Epithelial cell of proximal tubule (primary cell): ENCODE results near the gene SIRT6. TPM values are rescaled to one million over a fixed set of nuclear protein-coding genes. Genes with fewer than 3 reads are reported as not detected.
"Not testable (repeated sequence)": the region's sequence is repeated elsewhere in the genome, so short reads cannot be mapped to it uniquely, and the experiment has no call there.

ENCODE experiments used
- DNase-seq: peaks from one replicate; pipeline ENCODE4 v3.0.0-alpha.2; 2011; ENCODE audit warnings: low read depth
- H3K4me3 ChIP-seq: 2 replicates; pipeline ENCODE4 v1.5.1; 2011; ENCODE audit warnings: low read depth, mild to moderate bottlenecking, low read length
- total RNA-seq: library from RNA; depleted of rRNA; stranded (reverse); fragments of >200 nt; gene quantifications from 2 replicates; pipeline ENCODE4 v1.2.3, GENCODE V29; 2015
- TF ChIP-seq, protein P1 (sequence below): conservative IDR thresholded peaks from 2 replicates; pipeline ENCODE4 v1.5.1; 2012; ENCODE audit warnings: low read depth, mild to moderate bottlenecking, low read length

SIRT6 gene
- total RNA-seq, 1 donor from 2014 or later = 43.5 TPM

DNA sequence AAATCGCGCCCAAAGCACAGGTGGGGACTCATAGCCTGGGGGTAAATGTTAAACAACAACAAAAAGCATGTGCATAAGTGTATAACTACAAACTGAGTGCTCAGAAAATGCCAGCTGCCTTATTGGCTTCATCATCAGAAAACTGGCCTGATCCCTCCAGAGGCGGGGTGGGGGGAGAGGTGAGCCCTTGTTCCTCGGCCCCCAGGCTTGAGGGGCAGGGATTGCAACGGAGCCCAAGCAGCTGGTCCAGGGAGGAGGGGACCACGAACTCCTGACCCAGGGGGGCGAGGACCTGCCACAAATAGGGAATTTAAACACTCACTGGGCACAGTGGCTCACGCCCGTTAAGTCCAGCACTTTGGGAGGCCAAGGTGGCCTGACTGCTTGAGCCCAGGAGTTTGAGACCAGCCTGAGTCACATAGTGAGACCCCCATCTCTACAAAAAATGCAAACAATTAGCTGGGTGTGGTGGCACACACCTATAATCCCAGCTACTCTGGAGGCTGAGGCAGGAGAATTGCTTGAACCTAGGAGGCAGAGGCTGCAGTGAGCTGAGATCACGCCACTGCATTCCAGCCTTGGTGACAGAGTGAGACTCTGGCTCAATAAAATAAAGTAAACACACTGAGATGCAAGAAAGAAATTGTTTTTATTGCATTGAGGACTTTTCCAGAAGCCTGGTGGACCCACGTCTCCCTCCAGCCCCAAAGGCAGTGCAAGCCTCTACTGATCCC is 8.7 kb downstream of the SIRT6 start:
- H3K4me3 ChIP-seq = no peak overlapping the region
- no peak for DNase-seq
- TF ChIP-seq, protein P1, sequence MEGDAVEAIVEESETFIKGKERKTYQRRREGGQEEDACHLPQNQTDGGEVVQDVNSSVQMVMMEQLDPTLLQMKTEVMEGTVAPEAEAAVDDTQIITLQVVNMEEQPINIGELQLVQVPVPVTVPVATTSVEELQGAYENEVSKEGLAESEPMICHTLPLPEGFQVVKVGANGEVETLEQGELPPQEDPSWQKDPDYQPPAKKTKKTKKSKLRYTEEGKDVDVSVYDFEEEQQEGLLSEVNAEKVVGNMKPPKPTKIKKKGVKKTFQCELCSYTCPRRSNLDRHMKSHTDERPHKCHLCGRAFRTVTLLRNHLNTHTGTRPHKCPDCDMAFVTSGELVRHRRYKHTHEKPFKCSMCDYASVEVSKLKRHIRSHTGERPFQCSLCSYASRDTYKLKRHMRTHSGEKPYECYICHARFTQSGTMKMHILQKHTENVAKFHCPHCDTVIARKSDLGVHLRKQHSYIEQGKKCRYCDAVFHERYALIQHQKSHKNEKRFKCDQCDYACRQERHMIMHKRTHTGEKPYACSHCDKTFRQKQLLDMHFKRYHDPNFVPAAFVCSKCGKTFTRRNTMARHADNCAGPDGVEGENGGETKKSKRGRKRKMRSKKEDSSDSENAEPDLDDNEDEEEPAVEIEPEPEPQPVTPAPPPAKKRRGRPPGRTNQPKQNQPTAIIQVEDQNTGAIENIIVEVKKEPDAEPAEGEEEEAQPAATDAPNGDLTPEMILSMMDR = no peak

DNA sequence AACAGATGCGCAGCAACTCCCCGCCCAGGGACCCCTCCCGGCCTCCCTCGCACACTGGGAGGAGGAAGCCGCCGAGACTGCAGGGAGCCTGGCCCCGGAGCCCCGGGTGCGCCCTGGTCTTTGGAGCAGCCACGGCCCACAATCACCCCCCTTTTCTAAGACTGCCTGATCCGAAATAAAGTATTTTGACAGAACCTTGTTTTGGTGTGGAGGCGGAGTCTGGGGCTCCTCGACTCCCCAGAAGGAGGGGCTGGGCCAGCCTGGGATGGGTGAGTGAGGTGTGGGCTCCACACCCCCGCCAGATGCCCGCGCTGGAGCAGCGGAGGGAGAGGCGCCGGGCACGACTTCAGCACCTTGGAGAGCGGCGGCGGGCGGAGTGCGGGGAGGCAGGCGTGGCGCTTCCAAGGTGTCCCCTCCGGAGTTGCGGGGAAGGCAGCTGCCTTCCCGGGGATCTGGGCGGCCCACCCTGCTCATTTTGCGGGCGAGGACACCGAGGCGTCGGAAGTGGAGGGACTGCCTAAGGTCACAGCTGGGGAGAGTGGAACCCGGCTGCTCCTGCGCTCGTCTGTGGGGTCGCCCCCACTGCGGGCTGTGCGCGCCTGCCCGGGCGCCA is 9.4 kb downstream of the SIRT6 start:
- TF ChIP-seq, protein P1 = no peak
- no peak for DNase-seq
- no peak overlapping the region for H3K4me3 ChIP-seq

DNA sequence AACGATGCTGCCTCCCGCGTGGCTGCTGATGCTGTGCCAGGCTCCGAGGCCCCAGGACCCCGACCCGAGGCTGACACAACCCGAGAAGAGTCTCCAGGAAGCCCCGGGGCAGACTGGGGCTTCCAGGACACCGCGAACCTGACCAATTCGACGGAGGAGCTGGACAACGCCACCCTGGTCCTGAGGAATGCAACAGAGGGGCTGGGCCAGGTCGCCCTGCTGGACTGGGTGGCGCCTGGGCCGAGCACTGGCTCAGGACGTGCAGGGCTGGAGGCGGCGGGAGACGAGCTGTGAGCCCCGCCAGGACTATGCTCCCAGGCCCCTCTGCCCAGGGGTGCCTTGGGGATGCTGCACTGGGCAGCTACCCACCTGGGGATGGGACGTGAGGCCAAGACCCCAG is 10.7 kb downstream of the SIRT6 start:
- no peak for DNase-seq
- TF ChIP-seq, protein P1 = no peak
- H3K4me3 ChIP-seq = no peak overlapping the region

DNA sequence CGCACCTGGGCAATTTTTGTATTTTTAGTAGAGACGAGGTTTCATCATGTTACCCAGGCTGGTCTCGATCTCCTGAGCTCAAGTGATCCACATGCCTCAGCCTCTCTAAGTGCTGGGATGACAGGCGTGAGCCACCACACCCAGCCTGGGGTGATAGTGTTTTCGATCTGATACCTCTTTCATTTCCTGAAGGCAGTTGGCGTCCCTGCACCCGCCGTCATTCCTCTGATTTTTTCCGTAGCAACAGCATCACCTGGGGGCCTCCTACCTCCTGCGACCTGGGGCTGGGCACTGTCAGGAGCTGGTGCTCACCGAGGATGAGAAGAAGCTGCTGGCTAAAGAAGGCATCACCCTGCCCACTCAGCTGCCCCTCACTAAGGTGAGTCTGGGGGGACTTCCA is 18.1 kb downstream of the SIRT6 start:
- no peak for DNase-seq
- no peak overlapping the region for H3K4me3 ChIP-seq
- TF ChIP-seq, protein P1 = no peak

DNA sequence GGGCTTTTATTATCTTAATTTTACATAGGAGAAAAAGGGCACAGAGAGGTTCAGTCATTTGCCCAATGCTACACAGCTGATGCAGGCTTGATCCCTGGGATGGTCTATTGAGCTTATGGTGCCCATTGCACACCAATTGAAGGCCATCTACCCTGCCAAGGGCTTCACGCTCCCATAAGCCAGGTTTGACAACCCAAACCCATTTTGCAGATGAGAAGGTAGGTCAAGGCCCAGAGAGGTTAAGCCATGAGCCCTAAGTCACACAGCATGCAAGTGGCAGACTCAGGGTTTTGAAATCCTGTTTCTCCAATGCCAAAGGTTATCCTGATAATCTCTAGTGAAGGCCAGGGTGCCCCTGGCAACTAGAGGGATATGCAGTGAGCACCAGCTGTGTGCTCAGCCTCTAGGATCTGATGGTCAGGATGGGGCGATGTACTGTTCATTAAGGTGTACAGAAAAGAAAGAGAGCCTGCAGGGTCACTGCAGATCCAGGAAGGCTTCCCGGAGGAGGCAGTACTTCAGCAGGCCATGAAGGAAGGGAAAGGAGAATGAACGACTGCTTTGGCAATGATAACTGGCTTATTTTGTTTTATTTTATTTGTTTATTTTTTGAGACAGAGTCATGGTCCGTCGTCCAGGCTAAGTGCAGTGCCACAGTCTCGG is 20.8 kb downstream of the SIRT6 start:
- TF ChIP-seq, protein P1 = no peak
- no peak for DNase-seq
- H3K4me3 ChIP-seq = no peak overlapping the region

DNA sequence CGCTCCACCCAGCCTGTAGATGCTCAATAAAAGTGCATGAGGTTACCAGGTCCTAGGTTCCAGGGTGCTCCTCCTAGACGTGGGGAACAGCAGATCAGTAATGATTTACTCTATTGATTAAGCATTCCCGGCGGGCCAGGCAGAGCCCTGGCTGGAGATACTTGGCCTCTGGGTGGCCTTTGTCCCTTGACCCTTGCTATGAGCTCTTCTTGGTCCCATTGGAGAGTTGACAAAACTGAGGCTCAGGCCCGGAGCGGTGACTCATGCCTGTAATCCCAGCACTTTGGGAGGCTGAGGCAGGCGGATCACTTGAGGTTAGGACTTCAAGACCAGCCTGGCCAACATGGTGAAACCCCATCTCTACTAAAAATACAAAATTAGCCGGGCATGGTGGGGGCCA is 24.4 kb downstream of the SIRT6 start:
- DNase-seq, H3K4me3 ChIP-seq: not testable (repeated sequence)

DNA sequence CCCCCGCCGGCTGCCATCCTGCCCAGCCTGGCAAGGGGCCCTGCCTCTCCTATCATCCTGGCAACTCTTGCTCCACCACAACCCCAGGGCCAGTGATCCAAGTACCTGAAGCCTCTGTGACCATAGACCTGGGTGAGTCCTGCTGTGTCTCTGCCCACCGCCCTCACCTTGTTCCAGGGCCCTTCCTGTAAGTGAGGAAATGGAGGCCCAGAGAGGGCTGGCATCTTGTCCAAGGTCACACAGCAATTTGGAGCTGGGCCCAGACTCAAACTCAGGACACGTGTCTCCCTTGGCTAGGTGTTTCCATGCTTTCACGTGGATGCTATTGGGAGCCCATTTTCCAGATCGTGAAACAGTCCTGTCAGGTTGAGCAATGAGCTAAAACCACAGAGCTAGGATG is 25.2 kb downstream of the SIRT6 start:
- TF ChIP-seq, protein P1 = no peak
- H3K4me3 ChIP-seq = no peak overlapping the region
- DNase-seq = no peak
